ENCODE data around the gene RFX7.

GRCh38 chr15:56202701-56203100 is 41.0 kb downstream of the RFX7 start:
- TF ChIP-seq CTCF (conservative IDR thresholded peaks at IDR 0.05; ENCODE audit: low read length) (no peak), EZH2phosphoT487 (IDR thresholded peaks at IDR 0.05; ENCODE audit: borderline replicate concordance) (no peak)

Measured in Loucy (cell line).